GM18507 (cell line): Measurements from ENCODE around the gene ZC3H12C.

Source experiments
- DNase-seq: peaks from one replicate; pipeline ENCODE4 v3.0.0; 2011; ENCODE audit warnings: low read depth; ENCODE audit not compliant: insufficient read length; ENCODE audit errors: extremely low spot score
- FAIRE-seq: peaks from 2 replicates; lab custom pipeline; 2011; peaks lifted over from hg19 to GRCh38; lab: Jason Lieb, UNC

Gene ZC3H12C

GRCh38 chr11:110075847-110076208, 17.4 kb upstream of the ZC3H12C start:
- no peak for FAIRE-seq

GRCh38 chr11:110076371-110076965, 16.7 kb upstream of the ZC3H12C start:
- DNase-seq (no peak), FAIRE-seq (peak; percentile 81)

More at GRCh38 chr11:110075847-110076208, 17.4 kb upstream of the ZC3H12C start:
- DNase-seq, result no peak

DNA sequence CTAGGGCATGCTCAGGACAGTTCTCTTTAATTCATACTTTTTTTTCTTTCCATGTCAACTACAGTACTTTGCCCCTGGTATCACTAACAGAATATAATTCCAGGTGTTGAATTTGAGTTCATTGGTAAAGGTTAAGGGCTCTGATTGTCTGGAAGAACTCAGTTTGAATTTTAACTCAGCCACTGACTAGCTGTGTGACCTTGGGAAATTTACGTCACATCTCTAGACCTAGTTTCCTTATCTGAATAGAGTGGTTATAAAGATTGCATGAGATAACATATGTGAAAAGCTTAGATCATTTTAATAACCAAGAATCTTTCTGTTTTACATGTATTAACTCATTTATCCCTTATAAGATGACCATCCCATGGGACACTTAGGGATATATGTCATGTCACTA, 15.8 kb upstream of the ZC3H12C start:
- peak; percentile 29 for FAIRE-seq

GRCh38 chr11:110077831-110078325, 15.3 kb upstream of the ZC3H12C start:
- DNase-seq (no peak), FAIRE-seq (peak; percentile 92)

More for the DNA sequence above, 15.8 kb upstream of the ZC3H12C start:
- no peak for DNase-seq

GRCh38 chr11:110078923-110079544, 14.2 kb upstream of the ZC3H12C start:
- DNase-seq (no peak), FAIRE-seq (no peak)

DNA sequence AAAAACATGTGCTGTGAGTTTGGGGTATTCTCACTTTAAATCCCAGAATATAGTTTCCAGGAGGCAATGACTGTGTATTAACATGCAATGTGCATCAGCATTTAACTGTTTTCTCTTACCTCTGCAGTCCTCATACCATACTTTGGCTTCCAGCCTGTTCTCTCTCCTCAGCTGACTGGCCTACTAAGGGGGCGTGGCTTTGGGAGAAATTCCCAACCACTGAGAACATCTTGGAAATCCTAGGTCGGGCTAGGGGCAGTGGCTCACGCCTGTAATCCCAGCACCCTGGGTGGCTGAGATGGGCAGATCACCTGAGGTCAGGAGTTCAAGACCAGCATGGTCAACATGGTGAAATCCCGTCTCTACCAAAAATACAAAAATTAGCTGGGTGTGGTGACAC, 13.5 kb upstream of the ZC3H12C start:
- DNase-seq, result no peak
- FAIRE-seq, result no peak

- FAIRE-seq (no peak), DNase-seq (no peak)
Measured at GRCh38 chr11:110081462-110082376, 11.5 kb upstream of the ZC3H12C start.

DNA sequence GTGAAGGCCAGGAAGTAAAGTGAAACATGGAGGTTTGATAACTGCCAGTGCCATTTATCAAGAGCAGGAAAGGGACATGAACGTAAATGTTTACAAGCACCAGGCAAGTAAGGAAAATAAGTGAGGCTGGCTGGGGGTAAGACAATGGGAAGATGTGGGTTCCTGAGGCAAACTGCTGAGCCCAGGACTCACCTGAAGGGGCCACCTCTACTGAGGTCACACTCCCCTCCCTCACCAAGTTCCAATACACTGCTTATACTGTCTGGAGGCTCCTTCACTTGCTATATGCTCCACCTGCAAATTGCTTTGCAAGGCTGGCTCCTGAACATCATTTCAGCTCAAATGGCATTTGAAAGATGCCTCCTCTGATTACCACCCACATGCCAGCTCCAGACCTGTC, 10.3 kb upstream of the ZC3H12C start:
- no peak for FAIRE-seq
- DNase-seq, result no peak

- FAIRE-seq (no peak), DNase-seq (no peak)
Measured at GRCh38 chr11:110085255-110085838, 7.8 kb upstream of the ZC3H12C start.

DNA sequence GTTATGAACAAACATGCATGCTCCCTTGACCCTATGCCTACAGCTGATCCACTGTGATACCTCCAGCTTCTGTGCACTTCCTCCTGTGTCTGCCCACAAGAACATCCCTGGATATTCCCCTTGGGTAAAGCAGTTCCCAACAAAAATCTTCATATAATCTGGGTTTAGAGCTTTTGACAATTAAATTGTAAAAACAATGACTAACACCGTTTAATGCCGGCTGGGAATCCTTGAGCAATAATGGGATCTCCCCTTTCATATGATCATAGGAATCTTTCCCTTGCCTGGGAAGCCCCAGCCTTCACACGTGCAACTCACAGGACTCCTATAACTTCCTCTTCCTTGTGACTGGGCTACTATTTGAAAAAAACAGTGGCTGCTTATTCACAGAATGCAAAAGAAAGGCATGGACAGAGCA, 6.3 kb upstream of the ZC3H12C start:
- no peak for DNase-seq
- FAIRE-seq, result no peak

- peak; percentile 72 for FAIRE-seq
- DNase-seq, result no peak
Measured at GRCh38 chr11:110087812-110088534, 5.2 kb upstream of the ZC3H12C start.

GRCh38 chr11:110088535-110089344, 4.5 kb upstream of the ZC3H12C start:
- no peak for FAIRE-seq
- DNase-seq, result no peak

DNA sequence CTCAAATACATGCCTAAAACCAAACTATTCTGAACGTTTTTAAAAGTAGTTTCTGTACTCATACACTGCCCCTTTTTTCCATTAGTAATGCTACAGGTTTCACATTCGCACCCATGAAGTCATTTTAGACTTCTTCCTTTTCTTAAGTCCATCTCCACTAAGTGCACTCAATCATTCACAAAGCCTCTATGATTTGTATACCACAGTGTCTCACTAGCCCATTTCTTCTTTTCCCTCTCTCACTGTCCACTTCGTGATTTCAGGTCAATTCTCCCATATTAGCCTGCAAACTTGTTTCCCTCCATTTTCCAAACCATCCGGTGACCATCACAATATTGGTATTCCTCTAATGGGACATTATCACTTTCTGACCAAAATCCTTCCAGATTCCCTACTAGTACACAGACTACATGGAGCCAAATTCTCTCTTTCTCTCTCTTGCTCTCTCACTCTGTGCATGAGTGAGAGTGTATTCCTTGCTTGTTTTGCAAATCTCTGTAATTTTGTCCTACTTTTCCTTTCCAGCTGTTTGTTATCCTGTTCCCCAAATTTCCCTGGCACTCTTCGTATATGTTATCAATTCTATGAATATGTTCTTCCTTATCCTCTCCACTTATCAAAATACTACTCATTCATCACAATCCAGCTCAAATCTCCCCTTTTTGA, 3.4 kb upstream of the ZC3H12C start:
- DNase-seq, result no peak
- FAIRE-seq, result peak; percentile 87

GRCh38 chr11:110090466-110091026, 2.6 kb upstream of the ZC3H12C start:
- DNase-seq (no peak), FAIRE-seq (no peak)

DNA sequence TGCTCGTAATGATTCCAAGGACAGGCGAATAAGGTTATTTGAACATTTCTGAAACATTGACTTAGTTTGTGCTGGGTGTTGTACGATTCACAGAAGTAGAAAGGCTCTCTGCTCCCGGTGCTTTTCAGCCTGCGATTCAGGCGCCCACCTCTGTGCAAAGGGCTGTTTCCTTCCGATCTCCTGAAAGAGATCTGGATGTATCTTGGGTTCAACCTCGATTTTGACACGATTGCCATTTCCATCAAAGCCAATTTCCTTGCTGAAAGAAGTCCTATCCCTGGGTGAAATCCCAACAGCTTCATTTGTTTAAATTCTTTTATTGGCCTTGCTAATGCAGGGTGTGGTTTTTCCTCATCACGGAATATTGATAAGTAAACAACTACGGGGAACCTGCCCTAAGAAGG, 1.1 kb upstream of the ZC3H12C start:
- FAIRE-seq (no peak), DNase-seq (no peak)

GRCh38 chr11:110093407-110094297, 460 bp downstream of the ZC3H12C start:
- DNase-seq, result no peak
- FAIRE-seq, result peak; percentile 33
